GM18868 (cell line): ENCODE measurements around the gene FAM186B.

Experiments
- ATAC-seq: cut with Tn5 transposase; IDR thresholded peaks from one replicate; pipeline ENCODE4 v1.9.1; 2021; ENCODE audit warnings: mild to moderate bottlenecking, moderate library complexity; ENCODE audit not compliant: unreplicated experiment

FAM186B gene

DNA sequence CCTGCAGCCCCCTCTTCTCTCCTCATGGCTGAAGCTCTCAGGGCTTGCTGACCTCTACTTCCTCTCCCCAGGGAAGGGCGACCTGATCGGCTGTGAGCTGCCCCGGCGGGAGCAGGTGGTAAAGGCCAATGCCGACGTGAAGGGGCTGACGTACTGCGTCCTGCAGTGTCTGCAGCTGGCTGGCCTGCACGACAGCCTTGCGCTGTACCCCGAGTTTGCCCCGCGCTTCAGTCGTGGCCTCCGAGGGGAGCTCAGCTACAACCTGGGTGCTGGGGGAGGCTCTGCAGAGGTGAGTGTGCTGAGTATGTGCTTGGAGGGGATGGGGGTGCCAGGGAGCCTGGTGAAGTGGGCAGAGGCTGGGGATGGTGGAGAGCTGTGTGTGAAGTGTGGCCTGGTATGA is 51.2 kb downstream of the FAM186B start:
- no peak for ATAC-seq

DNA sequence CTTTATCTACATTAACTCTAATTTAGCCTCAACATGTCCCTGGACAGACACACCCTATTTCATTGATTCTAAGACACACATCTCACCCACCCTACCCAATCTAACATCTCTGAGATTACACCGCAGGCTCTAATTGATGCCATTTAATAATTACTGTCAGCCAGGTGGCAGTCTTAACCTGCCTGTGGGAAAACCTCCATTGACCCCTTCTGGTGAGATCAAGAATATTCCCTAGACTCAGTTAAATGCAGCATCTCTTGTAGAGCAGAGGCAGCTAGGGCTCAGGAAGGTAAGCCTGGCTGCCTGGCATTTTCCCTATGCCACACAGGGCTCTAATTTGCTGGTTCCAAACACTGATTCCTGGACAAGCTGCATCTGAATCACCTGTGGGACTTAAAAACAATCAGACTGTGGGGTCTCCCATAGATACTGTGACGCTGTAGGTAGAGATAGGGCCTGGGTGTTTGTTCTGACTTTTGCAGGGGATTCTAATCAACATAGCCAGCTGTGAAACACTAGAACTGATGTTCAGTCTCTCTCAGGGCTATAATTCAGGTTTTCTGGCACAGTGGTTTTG is 51.8 kb downstream of the FAM186B start:
- ATAC-seq: no peak

DNA sequence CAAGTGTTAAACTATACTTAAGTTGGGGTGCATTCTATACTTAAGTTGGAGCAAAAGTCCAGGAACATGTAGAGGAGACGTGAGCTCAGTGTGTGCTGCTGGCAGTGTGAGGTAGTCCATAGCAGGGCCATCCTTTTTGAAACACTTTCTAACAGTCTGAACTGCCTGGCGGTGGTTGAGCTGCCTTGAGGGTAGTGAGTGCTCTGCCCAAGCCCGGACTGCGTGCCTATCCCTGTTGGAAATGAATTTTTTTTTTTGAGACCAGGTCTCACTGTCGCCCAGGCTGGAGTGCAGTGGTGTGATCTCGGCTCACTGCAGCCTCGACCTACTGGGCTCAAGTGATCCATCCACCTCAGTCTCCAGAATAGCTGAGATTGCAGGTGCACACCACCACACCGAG is 52.5 kb downstream of the FAM186B start:
- ATAC-seq: no peak

DNA sequence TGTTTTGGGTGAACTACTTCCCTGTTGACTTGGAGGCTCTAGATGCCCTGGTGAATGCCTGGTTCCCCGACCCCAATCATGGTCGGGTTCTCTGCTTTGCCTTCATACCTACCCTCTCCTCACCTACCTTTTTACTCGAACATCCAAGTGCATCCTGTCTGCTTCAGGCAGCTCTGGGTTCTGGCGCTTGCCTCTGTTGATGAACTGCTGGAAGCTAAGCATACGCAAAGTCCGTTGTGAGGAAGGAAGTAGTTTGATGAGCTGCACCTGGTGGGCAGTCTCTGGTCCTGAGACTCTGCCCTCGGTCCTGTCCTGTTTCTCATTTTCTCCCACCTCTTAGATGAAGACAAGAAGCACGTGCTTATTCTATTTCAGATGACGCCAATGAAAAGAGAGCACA is 53.0 kb downstream of the FAM186B start:
- no peak for ATAC-seq

DNA sequence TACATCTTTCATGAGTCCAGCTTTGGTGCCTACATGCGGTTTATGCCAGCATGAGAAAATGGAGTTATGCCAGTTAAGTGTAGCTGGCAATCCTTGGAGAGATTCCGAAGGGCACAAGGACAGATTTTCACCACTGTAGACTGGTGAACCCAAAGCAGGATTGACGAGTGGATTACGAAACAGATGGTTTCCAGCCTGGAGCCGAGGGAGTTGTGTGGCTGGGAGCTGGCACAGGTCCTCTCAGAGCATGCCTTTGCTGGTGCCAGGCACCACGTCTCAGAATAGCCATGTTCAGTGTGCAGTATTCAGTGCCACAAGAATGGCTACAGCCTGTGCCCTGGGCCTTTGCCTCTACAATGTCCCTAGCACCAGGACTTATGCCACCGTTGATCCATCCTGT is 53.4 kb downstream of the FAM186B start:
- ATAC-seq: no peak

DNA sequence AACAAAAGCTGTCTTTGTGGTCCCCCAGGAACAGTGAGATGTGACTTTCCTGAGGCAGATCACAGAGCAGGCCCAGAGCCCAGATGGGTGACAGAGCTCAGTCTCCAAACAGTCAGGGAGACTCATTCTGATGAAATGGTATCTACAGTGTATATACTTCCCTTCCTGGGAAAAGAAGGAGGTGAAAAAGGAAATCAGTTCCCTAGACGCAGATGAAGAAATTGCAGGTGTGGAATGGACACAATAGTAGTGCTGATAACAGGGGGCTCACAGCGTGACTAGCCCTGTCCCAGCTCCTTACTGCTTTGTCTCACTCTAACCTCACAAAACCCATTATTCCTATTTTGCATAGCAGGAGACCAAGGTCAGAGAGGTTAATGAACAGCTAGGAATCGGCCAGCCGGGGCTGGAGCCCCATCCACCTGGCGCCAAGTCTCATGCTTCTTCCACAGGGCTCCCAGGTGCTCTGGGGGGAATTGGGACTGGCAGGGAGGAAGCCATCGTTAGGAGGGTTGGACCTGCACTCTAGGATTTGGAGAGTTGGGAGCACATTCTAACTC is 54.7 kb downstream of the FAM186B start:
- ATAC-seq: no peak

DNA sequence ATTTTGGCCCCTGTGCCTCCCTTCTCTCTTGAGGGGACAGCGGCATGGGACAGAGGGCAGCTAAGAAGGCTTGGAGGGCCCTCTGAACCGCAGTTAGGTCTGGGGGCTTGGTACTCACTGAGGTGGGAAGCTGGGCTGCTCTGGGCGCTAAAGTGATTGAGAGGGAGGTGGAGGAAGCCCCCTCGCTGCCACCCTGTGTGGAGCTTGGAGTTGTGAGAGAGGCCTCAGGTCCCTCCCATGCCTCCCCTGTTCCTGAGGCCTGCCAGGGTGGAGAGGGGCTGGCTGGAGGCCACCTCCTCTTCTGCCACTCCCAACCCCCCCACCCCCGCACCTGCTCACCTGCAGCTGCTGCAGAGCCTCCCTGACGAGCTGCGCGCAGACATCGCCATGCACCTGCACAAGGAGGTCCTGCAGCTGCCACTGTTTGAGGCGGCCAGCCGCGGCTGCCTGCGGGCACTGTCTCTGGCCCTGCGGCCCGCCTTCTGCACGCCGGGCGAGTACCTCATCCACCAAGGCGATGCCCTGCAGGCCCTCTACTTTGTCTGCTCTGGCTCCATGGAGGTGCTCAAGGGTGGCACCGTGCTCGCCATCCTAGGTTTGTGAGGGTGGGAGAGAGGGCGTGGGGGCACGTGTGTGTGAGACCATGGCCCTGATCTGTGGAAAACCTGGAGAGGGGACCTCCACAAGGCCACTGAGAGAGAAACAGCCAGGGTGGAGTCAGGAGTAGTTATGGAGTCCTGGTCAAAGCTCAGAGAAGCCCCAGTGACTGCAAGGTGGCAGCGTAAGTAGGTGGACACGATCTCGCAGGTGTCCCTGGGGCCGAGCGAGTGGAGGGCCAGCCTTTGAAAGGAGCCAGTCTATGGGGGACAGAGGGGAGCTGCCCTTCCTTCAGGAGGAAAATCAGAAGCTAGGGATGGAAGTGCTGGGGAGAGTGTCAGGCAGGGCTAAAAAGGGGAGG is 55.4 kb downstream of the FAM186B start:
- no peak for ATAC-seq

DNA sequence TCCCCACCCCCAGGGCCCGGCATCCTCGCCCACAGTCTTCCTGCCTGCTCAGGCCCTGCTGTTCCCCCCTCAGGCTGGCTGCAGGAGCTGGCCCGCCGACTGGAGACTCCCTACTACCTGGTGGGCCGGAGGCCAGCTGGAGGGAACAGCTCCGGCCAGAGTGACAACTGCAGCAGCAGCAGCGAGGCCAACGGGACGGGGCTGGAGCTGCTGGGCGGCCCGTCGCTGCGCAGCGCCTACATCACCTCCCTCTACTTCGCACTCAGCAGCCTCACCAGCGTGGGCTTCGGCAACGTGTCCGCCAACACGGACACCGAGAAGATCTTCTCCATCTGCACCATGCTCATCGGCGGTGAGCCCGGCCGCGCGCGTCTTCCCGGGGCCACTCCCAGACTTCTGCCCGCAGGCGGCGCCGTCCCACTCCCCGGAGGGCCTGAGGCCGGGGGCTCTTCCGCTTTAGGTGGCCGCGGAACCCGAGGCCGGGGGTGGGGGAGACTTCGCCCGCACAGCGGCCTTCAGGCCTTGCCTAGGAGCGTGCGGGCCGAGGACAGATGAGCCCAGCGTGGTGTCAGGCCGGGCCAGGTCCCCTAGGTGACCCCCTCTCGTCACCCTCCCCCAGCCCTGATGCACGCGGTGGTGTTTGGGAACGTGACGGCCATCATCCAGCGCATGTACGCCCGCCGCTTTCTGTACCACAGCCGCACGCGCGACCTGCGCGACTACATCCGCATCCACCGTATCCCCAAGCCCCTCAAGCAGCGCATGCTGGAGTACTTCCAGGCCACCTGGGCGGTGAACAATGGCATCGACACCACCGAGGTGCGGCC is 56.4 kb downstream of the FAM186B start:
- no peak for ATAC-seq

DNA sequence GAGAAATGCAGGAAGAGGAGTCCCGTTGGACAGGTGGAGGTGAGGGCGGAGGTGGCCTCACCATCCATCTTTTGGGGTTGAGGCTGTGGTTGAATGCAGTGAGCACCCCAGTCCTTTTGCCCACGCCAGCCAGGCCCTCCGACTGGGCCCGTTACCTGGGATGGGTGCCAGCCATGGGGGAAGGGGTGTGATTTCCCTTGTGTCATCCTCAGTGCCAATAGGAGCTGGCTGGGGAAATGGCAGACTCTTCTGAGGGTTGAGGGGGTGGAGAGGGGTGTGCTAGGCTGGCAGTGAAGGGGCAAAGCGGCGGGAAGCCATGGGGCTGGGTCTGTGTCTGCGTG is 57.0 kb downstream of the FAM186B start:
- ATAC-seq: no peak

DNA sequence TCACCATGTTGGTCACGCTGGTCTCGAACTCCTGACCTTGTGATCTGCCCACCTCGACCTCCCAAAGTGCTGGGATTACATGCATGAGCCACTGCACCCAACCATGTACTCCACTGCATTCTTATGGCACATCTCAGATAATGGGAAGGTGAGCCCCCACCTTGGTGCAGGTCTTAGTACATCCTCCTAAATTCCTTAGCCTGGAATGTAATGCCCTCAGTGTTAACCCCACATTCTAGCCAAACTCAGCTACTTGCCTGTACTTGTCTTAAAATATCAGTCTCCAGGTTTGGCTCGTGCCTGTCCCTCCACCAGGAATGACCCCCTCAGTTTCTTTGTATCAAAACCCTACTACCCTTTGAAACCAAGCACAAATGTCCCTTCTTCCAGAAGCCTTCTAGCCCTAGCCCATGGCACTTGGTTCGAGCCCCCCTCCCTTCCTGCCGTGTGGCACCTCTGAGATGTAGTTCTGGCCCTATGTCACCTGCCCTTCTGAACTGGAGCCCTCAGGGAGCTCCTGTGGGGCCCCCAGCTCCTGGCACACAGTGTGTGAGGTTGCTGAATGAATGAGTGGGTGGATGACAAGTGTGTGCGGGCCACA is 58.2 kb downstream of the FAM186B start:
- no peak for ATAC-seq

DNA sequence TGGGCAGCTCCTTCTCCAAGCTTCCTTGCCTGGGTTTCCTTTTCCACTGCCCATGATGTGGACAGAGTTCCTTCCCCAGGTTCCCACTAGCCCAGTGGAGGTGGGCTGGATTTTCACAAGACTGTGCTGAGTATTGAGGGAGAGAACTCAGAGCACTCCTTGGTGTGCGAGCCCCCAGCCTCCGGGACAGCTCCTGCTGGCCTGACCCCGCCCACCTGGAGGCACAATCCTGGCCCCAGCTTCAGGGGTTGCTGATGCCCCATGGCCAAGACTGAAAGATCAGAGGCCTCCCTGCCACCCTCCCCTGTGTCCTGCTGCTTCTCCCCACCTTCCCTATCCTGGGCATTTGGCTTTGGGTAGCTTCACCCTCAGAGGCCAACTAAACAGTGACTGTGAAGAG is 59.0 kb downstream of the FAM186B start:
- no peak for ATAC-seq

DNA sequence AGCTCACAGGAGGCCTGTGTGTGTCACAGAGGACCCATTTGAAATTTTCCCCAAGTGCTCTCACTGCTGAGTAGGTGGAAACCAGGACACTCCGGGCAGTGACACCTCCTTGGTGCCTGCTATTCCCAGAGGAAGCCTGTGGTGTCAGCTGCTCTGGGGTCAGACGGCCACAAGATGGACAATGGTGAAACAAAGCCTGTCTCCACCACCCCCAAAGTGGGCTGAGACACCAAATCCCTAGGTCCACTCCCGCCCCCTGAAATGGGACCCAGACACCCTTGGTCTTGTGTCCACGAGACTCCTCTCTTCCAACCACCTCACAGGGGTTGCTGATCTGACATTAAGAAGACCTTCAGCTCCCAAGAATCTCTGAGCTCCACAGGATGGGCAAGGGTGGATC is 59.6 kb downstream of the FAM186B start:
- ATAC-seq: no peak

DNA sequence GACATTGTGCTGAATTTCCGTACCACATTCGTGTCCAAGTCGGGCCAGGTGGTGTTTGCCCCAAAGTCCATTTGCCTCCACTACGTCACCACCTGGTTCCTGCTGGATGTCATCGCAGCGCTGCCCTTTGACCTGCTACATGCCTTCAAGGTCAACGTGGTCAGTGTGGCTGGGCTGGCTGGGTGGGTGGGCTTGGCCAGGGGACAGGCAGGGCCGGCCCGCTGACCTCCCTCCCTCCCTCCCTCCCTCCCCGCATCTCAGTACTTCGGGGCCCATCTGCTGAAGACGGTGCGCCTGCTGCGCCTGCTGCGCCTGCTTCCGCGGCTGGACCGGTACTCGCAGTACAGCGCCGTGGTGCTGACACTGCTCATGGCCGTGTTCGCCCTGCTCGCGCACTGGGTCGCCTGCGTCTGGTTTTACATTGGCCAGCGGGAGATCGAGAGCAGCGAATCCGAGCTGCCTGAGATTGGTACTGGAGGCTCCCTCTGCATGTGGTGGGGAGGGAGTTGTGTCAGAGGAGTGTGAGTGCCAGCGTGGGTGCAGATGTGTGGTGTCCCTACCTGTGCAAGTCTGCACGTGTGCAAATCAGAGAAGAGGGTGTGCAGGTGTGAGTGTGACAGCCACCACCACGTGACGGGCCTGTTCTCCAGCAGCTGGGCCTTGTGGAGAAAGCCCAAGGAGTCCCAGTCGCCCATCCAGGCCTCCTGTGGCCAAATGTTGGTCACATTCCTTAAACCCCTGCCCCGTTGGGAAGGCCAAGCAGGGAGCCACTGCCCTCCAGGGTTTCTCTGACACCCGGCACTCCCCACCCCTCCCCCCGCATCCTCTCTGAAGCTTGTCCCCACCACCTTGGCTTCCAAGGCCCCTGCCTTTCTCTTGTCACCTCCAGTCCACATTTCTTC is 61.3 kb downstream of the FAM186B start:
- no peak for ATAC-seq

DNA sequence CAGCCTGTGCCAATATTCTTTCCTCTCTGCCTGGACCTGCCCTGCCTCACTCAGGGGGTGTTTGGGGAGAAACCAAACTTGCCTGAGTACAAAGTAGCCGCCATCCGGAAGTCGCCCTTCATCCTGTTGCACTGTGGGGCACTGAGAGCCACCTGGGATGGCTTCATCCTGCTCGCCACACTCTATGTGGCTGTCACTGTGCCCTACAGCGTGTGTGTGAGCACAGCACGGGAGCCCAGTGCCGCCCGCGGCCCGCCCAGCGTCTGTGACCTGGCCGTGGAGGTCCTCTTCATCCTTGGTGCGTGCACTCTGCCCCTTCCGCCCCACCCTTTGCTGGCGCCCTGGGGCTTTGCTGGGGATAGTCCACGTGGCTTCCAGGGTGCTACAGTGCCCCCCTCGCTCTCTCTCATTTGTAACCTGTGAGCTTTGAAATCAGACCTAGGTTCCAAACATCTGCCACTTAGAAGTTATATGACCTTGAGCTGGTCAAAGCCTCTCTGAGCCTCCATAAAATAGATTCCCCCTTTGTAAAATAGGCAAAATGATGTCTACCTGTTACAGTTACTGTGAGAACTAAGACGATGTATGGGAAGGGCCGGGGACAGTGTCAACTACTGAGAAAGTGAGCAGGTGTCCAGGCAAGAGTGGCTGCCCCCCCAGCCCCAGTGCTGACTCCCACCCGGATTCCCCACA is 62.1 kb downstream of the FAM186B start:
- no peak for ATAC-seq

DNA sequence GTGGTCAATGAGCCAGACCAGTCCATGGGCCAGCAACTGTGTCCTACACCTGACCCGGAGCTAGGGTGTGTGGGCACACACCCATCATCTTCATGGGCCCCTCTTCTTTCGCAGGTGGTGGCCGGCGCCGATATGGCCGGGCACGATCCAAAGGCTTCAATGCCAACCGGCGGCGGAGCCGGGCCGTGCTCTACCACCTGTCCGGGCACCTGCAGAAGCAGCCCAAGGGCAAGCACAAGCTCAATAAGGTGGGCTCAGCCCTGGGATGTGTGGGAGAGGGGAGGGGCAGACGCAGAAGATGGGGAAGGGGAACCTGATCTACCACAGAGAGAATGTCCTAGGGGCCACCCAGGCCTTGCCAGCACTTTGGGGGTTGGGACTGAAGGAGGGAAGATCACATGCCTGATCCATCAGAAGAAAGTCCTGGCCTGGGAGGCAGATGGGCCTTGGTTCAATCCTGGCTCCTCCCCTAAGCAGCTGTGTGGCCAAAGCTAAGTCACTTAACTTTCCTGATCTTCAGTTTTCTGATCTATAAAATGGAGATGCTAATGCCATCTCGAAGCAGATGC is 62.8 kb downstream of the FAM186B start:
- no peak for ATAC-seq

DNA sequence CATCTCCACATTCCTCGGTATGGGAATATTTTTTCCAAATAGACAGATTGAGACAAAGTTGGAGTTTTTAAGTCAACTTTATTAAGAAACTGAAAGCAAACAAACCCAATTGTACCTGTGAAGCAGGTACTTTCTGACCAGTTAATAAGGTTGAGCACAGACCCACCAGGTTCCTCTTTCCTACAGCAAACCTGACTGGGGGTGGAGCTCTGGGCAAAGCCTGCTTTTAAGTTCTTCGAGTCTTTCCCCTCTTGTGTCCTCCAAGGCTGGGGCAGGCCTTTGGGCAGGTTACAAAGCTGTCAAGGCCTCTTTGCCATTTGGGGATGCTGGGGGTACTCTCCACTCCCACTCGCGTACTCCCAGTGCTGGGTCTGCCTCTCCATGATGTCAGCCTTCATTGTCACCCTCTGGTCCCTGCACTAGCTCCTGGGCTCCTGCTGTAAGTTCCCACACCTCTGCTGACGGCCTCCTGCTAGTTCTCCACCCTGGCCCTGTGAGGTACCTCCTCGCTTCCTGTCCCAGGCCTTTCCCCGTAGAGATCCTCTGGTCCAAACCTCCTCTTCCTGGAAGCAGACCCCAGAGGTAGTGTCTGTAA is 63.4 kb downstream of the FAM186B start:
- ATAC-seq: no peak

DNA sequence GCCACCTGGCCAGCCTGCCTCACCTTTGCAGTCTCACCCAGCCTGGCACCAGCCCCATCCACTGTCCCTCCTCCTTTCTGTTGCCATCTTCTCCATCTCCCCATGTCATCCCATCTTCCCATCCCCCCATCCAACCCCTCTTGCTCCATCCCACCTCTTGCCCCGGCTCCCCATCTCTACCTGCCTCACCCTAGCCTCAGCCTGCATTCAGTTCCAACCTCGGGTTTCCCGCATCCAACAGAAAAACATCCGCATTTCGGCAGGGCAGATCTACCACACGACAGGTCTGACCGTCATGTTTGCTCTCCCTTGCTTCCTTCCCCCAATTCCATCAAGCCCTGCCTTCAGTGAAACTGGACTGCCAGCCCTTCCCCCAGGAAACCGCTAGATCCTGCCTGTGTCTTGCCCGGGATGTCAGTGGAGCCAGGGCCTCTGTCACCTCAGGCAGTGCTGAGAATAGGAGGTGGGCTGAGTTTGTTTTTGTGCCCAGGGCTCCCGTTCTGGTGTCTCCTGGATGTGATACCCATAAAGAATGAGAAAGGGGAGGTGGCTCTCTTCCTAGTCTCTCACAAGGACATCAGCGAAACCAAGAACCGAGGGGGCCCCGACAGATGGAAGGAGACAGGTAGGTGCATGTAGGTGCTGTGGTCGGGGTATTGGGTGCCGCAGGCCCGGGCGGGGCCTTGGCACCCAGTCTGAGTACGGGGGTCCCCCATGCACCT is 64.1 kb downstream of the FAM186B start:
- no peak for ATAC-seq
